GM21447 (cell line): ENCODE data around the gene HBM.
"Not testable (repeated sequence)": the region's sequence is repeated elsewhere in the genome, so short reads cannot be mapped to it uniquely, and the experiment has no call there.

ENCODE experiments used
- ATAC-seq: cut with Tn5 transposase; IDR thresholded peaks from one replicate; pipeline ENCODE4 v1.9.1; 2021; ENCODE audit not compliant: unreplicated experiment

Gene HBM

DNA sequence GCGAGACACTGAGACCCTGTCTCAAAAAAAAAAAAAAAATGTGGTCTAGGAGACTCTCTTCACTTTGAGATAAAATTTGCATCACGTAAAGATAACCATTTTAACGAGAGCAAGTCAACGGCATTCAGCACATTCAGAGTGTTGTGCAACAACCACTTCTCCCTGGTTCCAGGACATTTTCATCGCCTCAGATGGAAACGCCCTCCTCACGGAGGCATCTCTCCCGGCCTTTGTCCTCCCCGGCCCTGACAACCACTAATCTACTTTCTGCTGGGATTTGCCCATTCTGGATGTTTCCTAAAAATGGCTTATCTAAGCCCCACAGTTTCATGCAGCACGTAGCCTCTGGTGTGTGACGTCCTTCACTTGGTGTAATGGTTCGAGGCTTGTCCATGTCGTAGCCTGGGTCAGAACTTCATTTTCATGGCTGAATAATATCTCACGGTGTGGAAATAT lies 21.0 kb upstream of the HBM start:
- ATAC-seq = no peak

DNA sequence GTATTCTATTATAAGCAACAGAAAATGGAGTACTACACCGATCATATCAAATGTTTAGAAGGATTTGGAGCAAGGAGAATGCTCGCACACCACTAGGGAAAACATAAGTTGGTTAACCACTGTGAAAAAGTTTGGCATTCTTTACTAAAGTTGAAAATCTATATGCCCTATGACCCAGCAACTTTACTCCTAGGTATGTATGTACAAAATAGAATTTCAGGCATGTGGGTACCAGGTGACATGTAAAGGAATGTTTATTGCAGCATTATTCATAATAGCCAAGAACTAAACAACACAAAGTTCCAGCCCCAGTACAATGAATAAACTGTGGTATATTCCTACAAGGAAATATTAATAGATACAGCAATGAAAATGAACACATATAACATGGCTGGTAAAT lies 19.1 kb upstream of the HBM start:
- no peak for ATAC-seq

DNA sequence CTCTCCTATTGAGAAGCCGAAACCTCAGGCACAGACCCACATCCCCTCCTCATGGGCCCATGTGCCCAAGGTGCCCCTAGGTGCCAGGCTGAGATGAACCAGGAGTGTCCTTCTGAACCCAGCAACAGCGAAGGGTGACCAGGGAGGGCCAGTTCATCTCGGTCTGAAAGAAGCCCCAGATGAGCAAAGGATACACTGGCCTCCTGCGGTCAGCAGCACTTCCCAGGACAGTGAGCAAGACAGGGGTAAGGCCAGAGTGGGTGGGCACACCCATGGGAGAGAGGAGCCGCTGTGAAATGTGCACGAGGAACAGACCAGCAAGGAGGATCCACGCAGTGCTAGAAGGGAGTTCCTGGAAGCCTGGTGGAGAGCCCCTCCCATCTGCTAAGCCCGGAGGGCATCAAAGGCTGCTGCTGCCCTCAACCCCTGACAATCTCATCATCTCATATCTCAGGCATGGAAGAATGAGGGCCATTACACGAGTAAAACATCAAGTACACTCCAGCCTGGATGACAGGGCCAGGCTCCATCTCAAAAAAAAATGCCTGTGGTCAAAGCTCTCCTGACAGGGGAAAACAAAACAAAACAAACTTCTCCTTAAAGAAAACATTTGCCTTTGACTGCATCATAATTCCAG lies 16.6 kb upstream of the HBM start:
- no peak for ATAC-seq

DNA sequence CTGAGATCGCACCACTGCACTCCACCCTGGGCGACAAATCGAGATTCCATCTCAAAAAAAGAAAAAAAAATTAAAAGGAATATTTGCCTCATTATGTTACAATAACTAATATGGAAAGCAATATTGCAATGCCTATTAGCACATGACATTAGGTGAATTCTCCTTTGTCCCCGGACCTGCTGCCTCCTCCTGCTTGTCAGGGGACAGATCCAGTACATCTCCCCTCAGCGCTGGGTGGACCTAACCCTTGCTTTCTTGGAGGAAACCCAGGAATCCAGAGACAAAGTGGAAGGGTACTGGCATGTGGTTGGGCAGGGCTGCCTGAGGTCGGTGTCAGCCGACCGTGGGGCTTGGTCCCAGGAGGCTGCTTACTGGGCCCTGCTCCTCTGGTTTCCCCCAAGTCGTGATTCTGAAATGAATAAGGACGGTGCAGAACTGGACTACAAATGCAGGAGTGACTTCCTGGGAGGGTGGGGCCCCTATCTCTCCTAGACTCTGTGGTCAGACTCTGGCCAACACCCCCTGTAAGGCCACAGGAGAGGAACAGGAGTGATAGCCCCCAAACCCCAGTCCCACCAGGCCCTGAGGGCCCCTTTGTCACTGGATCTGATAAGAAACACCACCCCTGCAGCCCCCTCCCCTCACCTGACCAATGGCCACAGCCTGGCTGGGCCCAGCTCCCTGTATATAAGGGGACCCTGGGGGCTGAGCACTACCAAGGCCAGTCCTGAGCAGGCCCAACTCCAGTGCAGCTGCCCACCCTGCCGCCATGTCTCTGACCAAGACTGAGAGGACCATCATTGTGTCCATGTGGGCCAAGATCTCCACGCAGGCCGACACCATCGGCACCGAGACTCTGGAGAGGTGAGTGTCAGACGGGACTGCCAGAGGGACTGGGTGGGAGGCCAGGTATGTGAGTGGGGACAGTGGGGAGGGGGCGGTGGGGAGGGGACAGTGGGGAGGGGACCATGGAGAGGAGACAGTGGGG lies 13.3 kb upstream of the HBM start, which contains the start of gene HBZ:
HBZ (plus strand) TSS at position 504 of the 988 bp plus-strand sequence; CDS start at position 770, 266 bp downstream.
- ATAC-seq = no peak

GRCh38 chr16:153129-153521 lies 12.7 kb upstream of the HBM start:
- ATAC-seq = not testable (repeated sequence)

- not testable (repeated sequence) for ATAC-seq
These were observed 12.1 kb upstream of the HBM start for GRCh38 chr16:153550-154216.

DNA sequence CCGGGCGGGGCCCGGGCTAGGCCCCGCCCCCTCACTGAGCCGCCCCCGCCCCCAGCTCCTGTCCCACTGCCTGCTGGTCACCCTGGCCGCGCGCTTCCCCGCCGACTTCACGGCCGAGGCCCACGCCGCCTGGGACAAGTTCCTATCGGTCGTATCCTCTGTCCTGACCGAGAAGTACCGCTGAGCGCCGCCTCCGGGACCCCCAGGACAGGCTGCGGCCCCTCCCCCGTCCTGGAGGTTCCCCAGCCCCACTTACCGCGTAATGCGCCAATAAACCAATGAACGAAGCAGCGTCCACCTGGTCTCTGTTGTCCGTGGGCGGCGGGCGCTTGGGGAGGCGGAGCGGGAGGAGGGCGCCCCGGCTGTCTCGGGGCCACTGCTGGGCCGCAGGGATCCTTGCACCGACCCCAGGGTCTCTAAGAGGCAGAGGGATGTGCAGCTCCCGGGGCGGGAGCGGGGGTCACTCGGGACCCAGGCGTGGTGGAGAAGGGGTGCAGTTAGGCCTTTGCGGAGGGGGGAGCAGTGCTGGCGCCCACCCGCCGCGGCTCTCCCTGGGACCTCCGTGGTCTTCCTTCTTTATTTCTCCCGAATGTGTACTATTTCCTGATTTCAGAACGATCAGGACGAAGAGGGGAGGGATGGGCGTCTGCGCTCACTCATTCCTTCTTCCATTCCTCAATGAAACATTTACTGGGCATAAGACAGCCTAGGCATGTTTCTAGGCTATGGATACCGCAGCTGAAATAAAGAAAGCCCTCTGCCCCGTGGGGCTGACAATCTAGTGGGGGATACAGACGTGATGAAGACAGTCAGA lies 11.4 kb upstream of the HBM start:
- no peak for ATAC-seq

DNA sequence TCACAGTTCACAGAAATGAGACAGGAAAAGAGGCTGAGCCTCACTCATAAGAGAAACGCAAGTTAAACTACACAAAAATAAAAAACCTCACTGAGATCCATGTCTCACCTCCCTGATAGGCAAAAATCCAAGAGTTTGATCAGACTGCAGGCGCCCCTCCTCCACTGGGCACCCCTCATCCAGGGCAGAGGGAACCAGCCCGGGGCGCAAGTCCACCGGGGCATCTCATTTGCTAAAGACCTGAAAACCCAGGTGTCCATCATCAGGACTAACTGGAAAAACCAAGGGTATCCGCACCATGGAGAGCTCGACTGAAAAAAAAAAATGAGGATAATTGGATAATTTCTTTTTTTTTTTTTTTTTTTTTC lies 10.8 kb upstream of the HBM start:
- ATAC-seq = no peak

- ATAC-seq = no peak
These were observed 6.5 kb upstream of the HBM start for GRCh38 chr16:159136-159849.

DNA sequence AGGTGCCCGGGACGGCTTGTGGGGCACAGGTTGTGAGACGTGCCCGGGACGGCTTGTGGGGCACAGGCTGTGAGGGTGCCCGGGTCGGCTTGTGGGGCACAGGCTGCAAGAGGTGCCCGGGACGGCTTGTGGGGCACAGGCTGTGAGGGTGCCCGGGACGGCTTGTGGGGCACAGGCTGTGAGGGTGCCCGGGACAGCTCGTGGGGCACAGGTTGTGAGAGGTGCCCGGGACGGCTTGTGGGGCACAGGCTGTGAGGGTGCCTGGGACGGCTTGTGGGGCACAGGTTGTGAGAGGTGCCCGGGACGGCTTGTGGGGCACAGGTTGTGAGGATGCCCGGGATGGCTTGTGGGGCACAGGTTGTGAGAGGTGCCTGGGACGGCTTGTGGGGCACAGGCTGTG lies 5.5 kb upstream of the HBM start:
- not testable (repeated sequence) for ATAC-seq

DNA sequence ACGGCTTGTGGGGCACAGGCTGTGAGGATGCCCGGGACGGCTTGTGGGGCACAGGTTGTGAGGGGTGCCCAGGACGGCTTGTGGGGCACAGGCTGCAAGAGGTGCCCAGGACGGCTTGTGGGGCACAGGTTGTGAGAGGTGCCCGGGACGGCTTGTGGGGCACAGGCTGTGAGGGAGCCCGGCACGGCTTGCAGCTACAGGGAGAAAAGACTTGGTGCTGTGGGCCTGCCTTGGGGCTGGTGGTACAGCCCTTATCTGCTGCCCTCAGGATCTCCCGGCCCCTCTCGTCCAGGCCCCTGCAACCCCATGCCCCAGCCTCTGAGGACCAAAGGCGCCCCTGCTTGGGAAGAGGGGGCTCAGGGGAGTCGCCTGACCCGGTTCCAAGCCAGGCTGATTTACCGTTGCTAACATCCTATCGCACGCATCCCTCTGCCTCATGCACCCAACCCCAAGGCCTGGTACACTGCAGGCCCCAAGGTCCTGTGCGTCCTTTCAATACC lies 5.0 kb upstream of the HBM start:
- ATAC-seq = no peak

GRCh38 chr16:162271-162991 lies 3.3 kb upstream of the HBM start:
- ATAC-seq = no peak

DNA sequence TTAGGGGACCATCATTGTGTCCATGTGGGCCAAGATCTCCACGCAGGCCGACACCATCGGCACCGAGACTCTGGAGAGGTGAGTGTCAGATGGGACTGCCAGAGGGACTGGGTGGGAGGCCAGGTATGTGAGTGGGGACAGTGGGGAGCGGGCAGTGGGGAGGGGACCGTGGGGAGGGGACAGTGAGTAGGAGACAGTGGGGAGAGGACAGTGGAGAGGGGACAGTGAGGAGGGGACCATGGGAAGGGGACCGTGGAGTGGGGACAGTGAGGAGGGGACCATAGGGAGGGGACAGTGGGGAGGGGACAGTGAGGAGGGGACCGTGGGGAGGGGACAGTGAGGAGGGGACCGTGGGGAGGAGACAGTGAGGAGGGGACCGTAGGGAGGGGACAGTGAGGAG lies 2.6 kb upstream of the HBM start:
- not testable (repeated sequence) for ATAC-seq

DNA sequence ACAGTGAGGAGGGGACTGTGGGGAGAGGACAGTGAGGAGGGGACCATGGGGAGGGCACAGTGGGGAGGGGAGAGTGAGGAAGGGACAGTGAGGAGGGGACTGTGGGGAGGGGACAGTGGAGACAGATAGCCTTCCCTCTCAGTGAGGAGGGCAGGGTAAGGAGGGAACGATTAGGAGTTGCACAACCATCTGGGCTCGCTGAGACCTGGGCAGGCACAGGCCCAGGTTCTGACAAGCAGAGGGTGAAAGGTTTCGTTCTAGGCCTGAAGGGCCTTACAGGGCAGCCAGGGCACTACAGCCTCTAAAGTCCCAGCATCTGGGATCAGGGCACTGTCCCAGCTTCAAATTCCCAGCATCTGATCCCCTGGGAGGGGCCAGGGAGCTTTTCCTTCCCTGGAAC lies 2.1 kb upstream of the HBM start:
- not testable (repeated sequence) for ATAC-seq

DNA sequence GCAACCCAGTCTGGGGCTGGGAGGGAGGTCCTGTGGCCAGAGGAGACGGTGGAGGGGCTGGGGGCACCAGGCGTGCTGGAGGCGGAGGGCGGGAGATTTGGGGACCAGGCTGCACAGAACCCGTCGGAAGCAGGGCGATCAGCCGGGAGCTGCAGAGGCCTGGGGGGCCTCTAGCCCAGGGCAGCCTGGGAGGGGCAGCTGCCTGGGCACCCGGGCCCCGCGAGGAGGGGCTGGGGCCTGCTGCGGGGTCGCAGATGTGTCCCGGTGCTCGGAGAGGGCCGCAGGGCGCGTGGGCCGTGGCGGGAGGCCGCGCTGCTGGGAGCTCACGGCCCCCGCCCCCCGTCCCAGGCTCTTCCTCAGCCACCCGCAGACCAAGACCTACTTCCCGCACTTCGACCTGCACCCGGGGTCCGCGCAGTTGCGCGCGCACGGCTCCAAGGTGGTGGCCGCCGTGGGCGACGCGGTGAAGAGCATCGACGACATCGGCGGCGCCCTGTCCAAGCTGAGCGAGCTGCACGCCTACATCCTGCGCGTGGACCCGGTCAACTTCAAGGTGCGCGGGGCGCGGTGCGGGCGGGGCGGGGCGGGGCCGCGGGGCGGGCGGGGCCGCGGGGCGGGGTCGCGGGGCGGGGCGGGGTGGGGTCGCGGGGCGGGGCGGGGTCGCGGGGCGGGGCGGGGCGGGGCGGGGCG lies 1.5 kb upstream of the HBM start:
- ATAC-seq = not testable (repeated sequence)

GRCh38 chr16:164827-165538 lies 795 bp upstream of the HBM start:
- ATAC-seq = no peak

DNA sequence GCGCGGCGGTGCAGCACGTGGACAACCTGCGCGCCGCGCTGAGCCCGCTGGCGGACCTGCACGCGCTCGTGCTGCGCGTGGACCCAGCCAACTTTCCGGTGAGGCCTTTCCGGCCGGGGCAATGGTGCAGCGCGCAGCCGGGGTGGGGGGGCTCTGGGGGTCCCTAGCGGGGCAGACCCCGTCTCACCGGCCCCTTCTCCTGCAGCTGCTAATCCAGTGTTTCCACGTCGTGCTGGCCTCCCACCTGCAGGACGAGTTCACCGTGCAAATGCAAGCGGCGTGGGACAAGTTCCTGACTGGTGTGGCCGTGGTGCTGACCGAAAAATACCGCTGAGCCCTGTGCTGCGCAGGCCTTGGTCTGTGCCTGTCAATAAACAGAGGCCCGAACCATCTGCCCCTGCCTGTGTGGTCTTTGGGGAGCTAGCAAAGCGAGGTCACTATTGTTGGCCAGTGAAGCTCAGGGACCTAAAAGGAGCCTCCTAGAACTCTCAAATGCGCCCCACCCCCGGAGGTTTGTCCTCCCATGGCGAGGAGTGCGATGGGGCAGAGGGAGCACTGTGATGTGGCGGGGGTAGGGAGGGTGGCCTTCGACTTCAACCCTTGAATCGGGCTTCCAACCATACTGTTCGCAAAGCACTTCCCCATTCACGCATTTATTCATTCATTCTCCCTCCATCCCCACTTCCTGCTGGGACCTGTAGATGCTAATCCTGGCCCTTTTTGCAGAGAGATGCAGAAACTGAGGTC lies 770 bp downstream of the HBM start:
- ATAC-seq = no peak
